GM21717 (cell line): ENCODE data around the gene MYO10.
A peak's percentile ranks its signal among the peaks of the same experiment; 100 is the strongest.
"Not testable (repeated sequence)": the region's sequence is repeated elsewhere in the genome, so short reads cannot be mapped to it uniquely, and the experiment has no call there.

Experiments
- ATAC-seq: cut with Tn5 transposase; IDR thresholded peaks from one replicate; pipeline ENCODE4 v1.9.1; 2021; ENCODE audit warnings: mild to moderate bottlenecking, moderate library complexity; ENCODE audit not compliant: unreplicated experiment

Gene MYO10

DNA sequence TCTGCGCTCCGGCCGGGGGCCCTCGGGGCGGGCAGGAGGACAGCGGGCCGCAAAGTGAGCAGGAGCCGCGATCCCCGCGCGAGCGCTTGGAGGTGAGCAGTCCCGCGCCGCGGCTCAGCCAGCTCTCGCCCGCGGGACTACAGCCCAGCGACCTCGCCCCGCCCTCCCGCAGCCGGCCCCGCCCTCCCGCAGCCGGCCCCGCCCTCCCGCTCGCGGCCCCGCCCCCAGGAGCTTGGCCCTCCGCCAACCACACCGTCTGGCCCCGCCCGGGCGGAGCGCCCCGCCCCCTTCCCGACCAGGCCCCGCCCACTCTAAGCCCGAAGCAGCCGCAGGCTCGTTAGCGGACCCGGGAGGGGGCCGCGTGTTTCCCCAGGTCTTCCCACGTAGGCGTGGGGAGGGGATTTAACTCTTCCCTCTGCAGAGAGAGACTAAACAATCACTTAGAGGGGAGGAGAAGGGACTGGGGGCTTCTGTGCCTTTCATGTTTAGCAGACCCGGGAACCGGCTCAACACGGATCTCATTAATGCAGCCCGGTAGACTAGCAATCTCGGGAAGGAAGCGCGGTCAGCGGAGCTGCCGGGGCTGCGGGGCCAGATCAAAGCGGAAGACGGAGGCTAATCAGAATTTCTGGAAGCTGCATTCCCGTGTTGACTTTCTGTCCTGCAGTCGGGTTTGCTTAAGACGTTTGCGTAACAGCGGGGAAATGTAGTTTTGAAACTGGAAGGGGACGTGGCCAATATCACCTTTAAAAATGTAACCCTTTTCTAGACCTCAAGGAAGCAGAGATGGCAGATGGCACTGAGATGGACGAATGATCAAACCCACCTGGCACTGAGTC, at the start of gene MYO10:
Gene MYO10 (minus strand): TSS at position 139 of the 839 bp plus-strand sequence. CDS start 480 bp downstream, outside the sequence.
- ATAC-seq = no peak

- ATAC-seq = not testable (repeated sequence)
These were observed 49.2 kb upstream of the MYO10 start for GRCh38 chr5:16985304-16985703.

GRCh38 chr5:16983972-16984371, 47.9 kb upstream of the MYO10 start:
- ATAC-seq = no peak

DNA sequence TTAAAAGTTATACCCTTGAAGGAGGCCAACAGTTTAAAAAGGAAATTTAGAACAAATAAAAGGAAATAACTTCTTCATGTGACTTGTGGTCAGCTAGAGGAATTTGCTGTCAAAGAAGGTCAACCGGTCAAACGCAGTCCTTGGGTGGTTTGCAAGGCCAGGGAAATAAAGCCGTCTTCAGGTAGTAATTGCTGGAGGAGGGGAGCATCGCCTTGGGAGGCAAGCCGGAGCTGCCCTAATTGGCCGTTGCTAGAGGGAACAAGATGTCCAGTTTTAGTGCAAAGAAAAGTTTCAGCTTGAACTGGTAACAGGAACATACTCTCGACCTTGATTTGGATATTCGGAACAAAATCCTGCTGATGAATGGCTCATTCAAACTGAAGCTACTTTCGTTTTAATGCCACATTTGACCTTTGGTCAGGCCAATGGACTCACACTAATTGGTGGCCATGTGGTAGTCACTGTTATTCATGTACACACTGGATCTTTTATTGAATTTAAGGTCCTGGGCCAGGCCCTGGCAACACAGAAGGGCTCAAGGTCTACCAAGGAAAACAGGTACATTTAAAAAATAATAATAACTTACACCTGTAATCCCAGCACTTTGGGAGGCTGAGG, 47.0 kb upstream of the MYO10 start:
- no peak for ATAC-seq

GRCh38 chr5:16981700-16982099, 45.6 kb upstream of the MYO10 start:
- no peak for ATAC-seq

- no peak for ATAC-seq
These were observed 44.9 kb upstream of the MYO10 start for GRCh38 chr5:16980983-16981382.

DNA sequence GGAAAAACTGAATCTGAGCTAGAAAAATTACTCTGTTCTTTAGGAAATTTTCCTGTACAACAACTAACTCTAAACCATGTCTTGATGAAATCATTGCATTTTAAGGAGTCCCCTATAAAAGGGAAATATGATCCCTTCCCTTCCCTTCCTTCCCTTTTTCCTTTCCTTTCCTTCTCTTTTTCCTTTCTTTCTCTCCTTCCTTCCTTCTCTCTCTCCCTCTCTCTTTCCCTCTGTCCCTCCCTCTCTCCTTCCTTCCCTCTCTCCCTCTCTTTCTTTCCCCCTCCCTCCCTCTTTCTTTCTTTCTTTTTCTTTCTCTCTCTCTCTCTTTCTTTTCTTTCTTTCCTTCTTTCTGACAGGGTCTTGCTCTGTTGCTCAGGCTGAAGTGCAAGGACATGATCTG, 42.2 kb upstream of the MYO10 start:
- ATAC-seq = no peak

GRCh38 chr5:16976625-16977008, 40.5 kb upstream of the MYO10 start:
- ATAC-seq = peak; percentile 35

DNA sequence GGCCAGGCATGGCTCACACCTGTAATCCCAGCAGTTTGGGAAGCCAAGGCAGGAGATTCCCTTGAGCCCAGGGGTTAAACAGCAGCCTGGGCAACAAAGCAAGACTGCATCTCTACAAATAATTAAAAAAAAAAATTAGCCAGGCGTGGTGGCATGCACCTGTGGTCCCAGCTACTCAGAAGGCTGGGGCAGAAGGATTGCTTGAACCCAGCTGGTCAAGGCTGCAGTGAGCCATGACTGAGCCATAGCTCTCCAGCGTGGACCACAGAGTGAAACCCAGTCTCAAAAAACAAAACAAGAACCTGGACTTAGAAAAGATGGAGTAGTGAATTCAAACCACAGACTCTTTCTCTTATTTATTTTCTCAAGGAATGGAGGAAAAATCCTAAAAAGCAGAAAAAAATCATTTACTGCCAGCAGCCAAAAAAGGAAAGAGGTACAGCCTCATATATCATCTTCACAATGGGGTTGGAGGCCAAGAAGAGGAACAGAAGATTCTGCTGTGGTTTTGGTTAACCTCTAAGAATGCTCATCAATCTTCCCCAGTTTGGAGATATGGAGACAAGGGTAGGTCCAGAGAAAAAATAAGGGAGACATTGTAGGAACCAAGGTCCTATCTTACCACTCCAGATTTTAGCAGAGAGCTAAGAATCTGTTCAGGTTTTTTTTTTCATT, 40.0 kb upstream of the MYO10 start:
- ATAC-seq = peak; percentile 64

- ATAC-seq = no peak
These were observed 38.9 kb upstream of the MYO10 start for GRCh38 chr5:16974981-16975380.

DNA sequence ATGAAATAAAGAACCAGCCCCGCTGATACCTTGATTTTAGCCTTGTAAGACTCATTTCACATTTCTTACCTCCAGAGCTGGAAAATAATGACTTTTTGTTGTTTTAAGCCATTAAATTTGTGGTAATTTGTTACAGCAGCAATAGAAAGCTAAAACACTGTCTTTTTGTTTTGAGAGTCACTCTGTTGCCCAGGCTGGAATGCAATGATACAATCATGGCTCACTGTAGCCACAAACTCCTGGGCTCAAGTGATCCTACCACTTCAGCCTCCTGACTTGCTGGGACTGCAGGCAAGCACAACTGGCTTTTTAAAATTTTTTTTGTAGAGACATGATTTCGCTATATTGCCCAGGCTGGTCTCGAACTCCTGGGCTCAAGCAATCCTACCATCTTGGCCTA, 34.7 kb upstream of the MYO10 start:
- ATAC-seq = no peak

- no peak for ATAC-seq
These were observed 34.2 kb upstream of the MYO10 start for GRCh38 chr5:16970260-16970659.

GRCh38 chr5:16965581-16965980, 29.5 kb upstream of the MYO10 start:
- no peak for ATAC-seq

- ATAC-seq = no peak
These were observed 27.7 kb upstream of the MYO10 start for GRCh38 chr5:16963821-16964220.

- ATAC-seq = no peak
These were observed 25.0 kb upstream of the MYO10 start for GRCh38 chr5:16961131-16961530.

DNA sequence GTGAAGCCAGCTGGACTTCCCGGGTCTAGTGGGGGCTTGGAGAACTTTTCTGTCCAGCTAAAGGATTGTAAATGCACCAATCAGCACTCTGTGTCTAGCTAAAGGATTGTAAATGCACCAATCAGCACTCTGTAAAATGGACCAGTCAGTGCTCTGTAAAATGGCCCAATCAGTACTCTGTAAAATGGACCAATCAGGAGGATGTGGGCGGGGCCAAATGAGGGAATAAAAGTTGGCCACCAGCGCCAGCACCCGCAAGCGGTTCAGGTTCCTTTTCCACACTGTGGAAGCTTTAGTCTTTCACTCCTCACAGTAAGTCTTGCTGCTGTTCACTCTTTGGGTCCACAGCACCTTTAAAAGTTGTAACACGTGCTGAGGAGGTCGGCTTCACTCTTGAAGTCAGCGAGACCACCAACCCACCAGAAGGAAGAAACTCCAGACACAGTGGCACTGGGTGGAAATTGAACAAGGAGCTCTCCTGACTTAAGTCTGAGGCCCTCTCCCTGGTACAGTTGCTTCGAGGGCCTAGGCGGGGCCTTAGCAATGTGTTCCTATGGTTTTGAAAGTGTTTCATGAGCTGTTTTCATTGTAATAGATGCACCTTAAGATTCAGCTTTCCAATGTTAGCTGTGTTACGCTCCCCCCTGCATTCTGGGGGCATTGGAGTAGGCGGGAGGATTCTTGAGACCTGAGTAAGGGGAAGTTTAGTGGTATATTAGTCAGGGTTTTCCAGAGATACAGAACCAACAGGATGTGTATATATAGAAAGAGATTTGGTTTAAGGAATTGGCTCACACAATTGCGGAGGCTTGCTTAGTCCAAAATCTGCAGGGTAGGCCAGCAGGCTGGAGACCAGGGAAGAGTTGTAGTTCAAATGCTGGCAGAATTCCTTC, 21.5 kb upstream of the MYO10 start:
- ATAC-seq = no peak

DNA sequence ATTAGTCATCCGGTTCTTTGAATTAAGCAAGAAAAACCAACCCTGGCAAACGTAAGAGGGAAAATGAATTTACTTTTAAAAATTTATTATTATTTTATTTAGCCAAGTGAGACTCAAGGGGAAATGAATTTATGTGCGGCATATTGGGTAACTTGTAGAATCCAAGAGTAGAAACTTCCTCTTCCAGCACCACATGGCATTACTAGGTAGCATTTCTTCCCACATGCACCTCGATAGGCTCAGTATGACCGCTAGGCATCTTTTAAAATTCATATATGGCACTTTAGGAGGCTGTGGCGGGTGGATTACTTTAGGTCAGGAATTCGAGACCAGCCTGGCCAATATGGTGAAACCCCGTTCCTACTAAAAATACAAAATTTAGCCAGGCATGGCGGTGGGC, 17.6 kb upstream of the MYO10 start:
- ATAC-seq = no peak

DNA sequence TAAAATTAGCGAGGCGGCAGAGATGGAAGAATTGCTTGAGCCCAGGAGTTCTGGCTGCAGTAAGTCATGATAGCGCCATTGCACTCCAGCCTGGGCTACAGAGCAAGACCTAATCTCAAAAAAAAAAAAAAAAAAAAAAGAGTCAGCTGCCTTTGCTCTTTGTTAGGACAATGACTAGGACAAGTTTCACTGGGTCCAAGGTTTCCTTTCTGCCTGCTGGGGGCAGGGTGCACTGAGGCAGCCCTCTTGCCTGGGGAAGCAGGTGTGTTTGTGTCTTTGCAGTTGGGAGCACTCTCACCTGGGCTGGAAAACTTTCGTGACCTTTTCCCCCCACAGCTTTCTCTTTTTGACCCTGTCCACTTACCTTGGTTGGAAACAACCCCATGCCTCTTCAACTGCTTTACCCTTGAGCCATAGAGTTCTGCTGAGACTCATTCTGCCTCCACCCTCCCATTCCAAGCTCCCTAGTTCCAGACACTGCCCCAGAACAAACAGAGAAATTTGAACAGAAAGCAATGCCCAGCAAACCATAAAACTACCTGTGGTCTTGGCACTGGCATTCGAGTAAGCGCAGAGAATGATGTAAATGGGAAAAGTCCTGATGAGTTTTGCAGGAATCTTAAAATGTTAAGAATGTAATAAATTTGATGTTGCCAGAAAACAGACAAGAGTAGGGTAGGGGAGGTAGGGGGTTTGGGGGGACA, 17.0 kb upstream of the MYO10 start:
- ATAC-seq = no peak

GRCh38 chr5:16946725-16947124, 10.6 kb upstream of the MYO10 start:
- ATAC-seq = no peak

DNA sequence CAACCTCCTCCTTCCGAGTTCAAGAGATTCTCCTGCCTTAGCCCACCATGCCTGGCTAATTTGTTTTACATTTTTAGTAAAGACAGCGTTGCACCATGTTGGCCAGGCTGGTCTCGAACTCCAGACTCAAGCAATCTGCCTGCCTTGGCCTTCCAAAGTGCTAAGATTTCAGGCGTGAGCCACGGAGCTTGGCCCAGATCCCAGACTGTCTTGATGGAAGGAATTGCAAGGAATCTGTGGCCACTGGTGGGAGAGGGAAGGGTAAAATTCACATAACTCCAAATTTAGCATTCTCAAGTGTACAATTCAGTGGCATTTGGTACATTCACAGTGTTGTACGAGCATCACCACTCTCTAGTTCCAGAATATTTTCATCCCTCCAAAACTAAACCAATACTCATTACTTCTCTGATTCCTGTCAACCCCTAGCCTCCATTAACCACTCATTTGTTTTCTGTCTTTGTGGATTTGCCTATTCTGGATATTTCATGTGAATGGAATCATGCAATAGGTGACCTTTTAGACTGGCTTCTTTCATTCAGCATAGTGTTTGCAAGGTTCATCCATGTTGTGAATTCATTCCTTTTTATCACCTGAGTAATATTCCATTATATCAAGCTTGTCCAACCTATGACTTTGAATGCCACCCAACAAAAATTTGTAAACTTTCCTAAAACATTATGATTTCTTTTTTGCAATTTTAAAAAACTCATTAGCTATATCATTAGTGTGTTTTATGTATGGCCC, 8.9 kb upstream of the MYO10 start:
- no peak for ATAC-seq
